Activated T-helper 1 cell treated with anti-CD3 and anti-CD28 coated beads, Interleukin-2, amount 50 U/mL, for 16 hours (primary cell): ENCODE results near the gene MREG.

ENCODE experiments used
- DNase-seq, 2 donors: peaks; one replicate each; pipeline ENCODE4 v3.0.0-alpha.2; 2020; ENCODE audit warnings: low read depth in 1 of 2, low spot score in 1 of 2

MREG gene

GRCh38 chr2:215898363-215898762, 115.0 kb downstream of the MREG start:
- DNase-seq: no peak

- DNase-seq: no peak
Observed at GRCh38 chr2:215896921-215897320, 116.4 kb downstream of the MREG start.

GRCh38 chr2:215895330-215895729, 118.0 kb downstream of the MREG start:
- DNase-seq: no peak
